T-cell (primary cell): ENCODE results near the gene VSX1. TPM values are rescaled to one million over a fixed set of nuclear protein-coding genes. Genes with fewer than 3 reads are reported as not detected.
A peak's percentile ranks its signal among the peaks of the same experiment; 100 is the strongest.

Experiments used
- ATAC-seq, 4 experiments: fragments of 200-7000 bp in 3 of 4; fragments of 150-1000 bp in 1 of 4; cut with Tn5 transposase; replicated peaks in 1 of 4; 1 replicate in 3 of 4; 2 replicates in 1 of 4; pipeline ENCODE4 v1.10.0; 2021; ENCODE audit warnings: moderate library complexity in 3 of 4, mild to moderate bottlenecking in 2 of 4, moderate number of reproducible peaks in 1 of 4
- CTCF ChIA-PET, 2 donors: fragments of 300-600 bp; sonication (Branson Sonifier 250); formaldehyde crosslinking; loops; one replicate each; lab custom pipeline; 2022; ENCODE audit warnings: antibody characterized with exemption in 2 of 2; lab: Charles Lee
- POLR2A ChIA-PET, 2 donors: fragments of 300-600 bp; sonication (Branson Sonifier 250); formaldehyde crosslinking; loops; one replicate each; lab custom pipeline; 2022; ENCODE audit warnings: antibody characterized with exemption in 2 of 2; lab: Charles Lee
- DNase-seq, 35 experiments: peaks; one replicate each; pipeline versions ENCODE4 v3.0.0 to v3.0.0-alpha.2; 2013 to 2023
- H3K27ac ChIP-seq: one replicate; pipeline ENCODE4 v1.5.1; 2013; ENCODE audit warnings: low read length
- H3K27me3 ChIP-seq, 2 experiments: replicated peaks in 1 of 2; 1 replicate in 1 of 2; 2 replicates in 1 of 2; pipeline versions ENCODE4 v1.6.1 to v1.7.0; 2013; ENCODE audit warnings: low read length in 1 of 2, mixed read lengths in 1 of 2; ENCODE audit not compliant: control insufficient read depth in 2 of 2, insufficient read depth in 2 of 2; ENCODE audit errors: extremely low read depth in 1 of 2
- H3K36me3 ChIP-seq, 2 donors: 1 replicate in 1 of 2; 2 replicates in 1 of 2; pipeline versions ENCODE4 v1.6.1 to v1.7.0; 2013; ENCODE audit warnings: low read length in 1 of 2; ENCODE audit not compliant: control insufficient read depth in 2 of 2, insufficient read depth in 1 of 2; ENCODE audit errors: extremely low read depth in 1 of 2
- H3K4me1 ChIP-seq, 2 experiments: 1 replicate in 1 of 2; 2 replicates in 1 of 2; pipeline versions ENCODE4 v1.6.1 to v1.7.0; 2013; ENCODE audit warnings: low read length in 2 of 2, mixed read lengths in 1 of 2; ENCODE audit not compliant: insufficient read depth in 2 of 2, control insufficient read depth in 1 of 2; ENCODE audit errors: extremely low read depth in 1 of 2
- H3K4me3 ChIP-seq, 2 donors: 1 replicate in 1 of 2; 2 replicates in 1 of 2; pipeline versions ENCODE4 v1.5.1 to v1.7.0; 2013; ENCODE audit warnings: mild to moderate bottlenecking in 2 of 2, low read length in 1 of 2, moderate library complexity in 1 of 2; ENCODE audit not compliant: control insufficient read depth in 1 of 2; ENCODE audit errors: extremely low read depth in 1 of 2
- H3K9me3 ChIP-seq: 2 replicates; pipeline ENCODE4 v1.7.0; 2013
- H3K27ac Mint-ChIP-seq, 2 donors: one replicate each; pipeline ENCODE4 v1.8.0; 2020 to 2021; ENCODE audit warnings: mild to moderate bottlenecking in 2 of 2, mixed read lengths in 2 of 2
- H3K27me3 Mint-ChIP-seq, 2 donors: one replicate each; pipeline ENCODE4 v1.8.0; 2021 to 2022; ENCODE audit warnings: mixed read lengths in 2 of 2
- H3K36me3 Mint-ChIP-seq: one replicate; pipeline ENCODE4 v1.8.0; 2021; ENCODE audit warnings: mixed read lengths
- H3K4me1 Mint-ChIP-seq, 3 donors: one replicate each; pipeline ENCODE4 v1.8.0; 2020 to 2022; ENCODE audit warnings: mixed read lengths in 3 of 3, mild to moderate bottlenecking in 1 of 3
- H3K4me3 Mint-ChIP-seq, 3 donors: one replicate each; pipeline ENCODE4 v1.8.0; 2020 to 2022; ENCODE audit warnings: mild to moderate bottlenecking in 3 of 3, mixed read lengths in 3 of 3, moderate library complexity in 3 of 3
- H3K9me3 Mint-ChIP-seq, 3 donors: one replicate each; pipeline ENCODE4 v1.8.0; 2020 to 2022; ENCODE audit warnings: mixed read lengths in 3 of 3
- WGBS: methylation state at CpG from one replicate; pipeline ENCODE4 v1.1.5; 2013; ENCODE audit warnings: missing lambda C conversion rate; ENCODE audit not compliant: insufficient coverage; 5-methylcytosine and 5-hydroxymethylcytosine counted together
- total RNA-seq, 35 experiments: library from RNA in 6 of 35; stranded (reverse) in 6 of 35; fragments of 120-200 nt in 1 of 35; gene quantifications; one replicate each; pipeline versions ENCODE4 v1.2.1 to v1.2.4 and lab custom pipeline; 2013 to 2026

VSX1 gene
- total RNA-seq, 5 donors from 2014 or later (not counting 1 experiment from before 2014, with no cell fraction given) = not detected

- Mint-ChIP-seq H3K27me3 (peaks cover 10 to 13% of the 10 kb centered on the region in 2 donors), H3K9me3 (no peaks in the 10 kb centered on the region), H3K4me3 (no peak overlapping the region), H3K4me1 (peaks cover 7 to 10% (median 7%) of the 10 kb centered on the region in 3 donors), H3K36me3 (no peaks in the 10 kb centered on the region), H3K27ac (no peak overlapping the region)
- DNase-seq (no peak), ATAC-seq (no peak)
- POLR2A ChIA-PET = interaction anchor here in 1 of 2 donors (0.6 kb wide), 1 partner anchor 17 kb away, joined by 3 read pairs; no protein-coding TSS in a partner anchor
- Histone ChIP-seq H3K9me3 (no peaks in the 10 kb centered on the region), H3K4me1 (peaks cover 0 to 9% of the 10 kb centered on the region in 2 experiments), H3K36me3 (no peaks in the 10 kb centered on the region), H3K27me3 (peaks cover 0 to 31% of the 10 kb centered on the region in 2 experiments), H3K4me3 (no peak overlapping the region), H3K27ac (no peak overlapping the region)
- WGBS = 87% methylated on average over 3 of the region's 4 CpGs
- CTCF ChIA-PET = interaction anchor here (0.6 to 6.0 kb wide), 7 partner anchors 26 to 1127 kb away, joined by 3 to 35 read pairs (median 3); partner anchors contain the start of gene APMAP (in 2 of the 2)
Observed at GRCh38 chr20:25064561-25065071, 17.3 kb downstream of the VSX1 start.

DNA sequence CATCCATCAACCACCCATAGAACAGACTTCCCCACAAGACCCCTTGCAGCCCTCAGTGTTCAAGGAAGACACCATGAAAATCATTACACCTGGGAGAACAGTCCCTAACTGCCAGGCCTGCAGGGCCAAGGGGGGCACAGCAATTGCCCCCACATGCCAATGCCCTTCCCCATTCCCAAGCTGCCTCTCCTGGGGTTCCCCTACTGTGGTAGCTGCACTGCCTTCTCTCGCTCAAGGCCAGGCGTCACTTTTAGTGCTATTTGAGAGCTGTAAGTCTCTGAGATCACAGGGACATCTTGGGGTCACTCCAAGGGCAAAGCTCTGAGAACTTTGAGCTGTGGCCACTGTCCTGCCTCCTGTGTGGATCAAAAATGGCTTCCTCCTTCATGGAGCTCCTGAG is 18.0 kb downstream of the VSX1 start:
- peaks cover 5 to 15% of the 10 kb centered on the region in 2 experiments for H3K4me1 ChIP-seq
- peaks cover 5 to 7% of the 10 kb centered on the region in 2 donors for H3K27me3 Mint-ChIP-seq
- ATAC-seq (no peak), DNase-seq (no peak)
- H3K27me3 ChIP-seq = peaks cover 0 to 27% of the 10 kb centered on the region in 2 experiments
- peaks cover 9 to 15% (median 13%) of the 10 kb centered on the region in 3 donors for H3K4me1 Mint-ChIP-seq
- ChIA-PET CTCF (interaction anchor here (0.6 to 6.0 kb wide), 6 partner anchors 26 to 1126 kb away, joined by 3 to 35 read pairs (median 6); partner anchors contain the start of gene APMAP (in 2 of the 2)), POLR2A (interaction anchor here in 1 of 2 donors (0.6 kb wide), 1 partner anchor 17 kb away, joined by 3 read pairs; no protein-coding TSS in a partner anchor)
- H3K36me3 ChIP-seq = no peaks in the 10 kb centered on the region
- H3K4me3 ChIP-seq = no peak overlapping the region
- no peak overlapping the region for H3K27ac Mint-ChIP-seq
- no peaks in the 10 kb centered on the region for H3K36me3 Mint-ChIP-seq
- no peaks in the 10 kb centered on the region for H3K9me3 Mint-ChIP-seq
- H3K4me3 Mint-ChIP-seq = no peak overlapping the region
- no peaks in the 10 kb centered on the region for H3K9me3 ChIP-seq
- WGBS = 80% methylated on average over 2 of the region's 2 CpGs
- H3K27ac ChIP-seq = no peak overlapping the region

- CTCF ChIA-PET = interaction anchor here (1.3 to 6.0 kb wide), 5 partner anchors 25 to 1126 kb away, joined by 3 to 35 read pairs (median 8); partner anchors contain the start of gene APMAP (in 2 of the 2)
- H3K27me3 Mint-ChIP-seq = peaks cover 3 to 5% of the 10 kb centered on the region in 2 donors
Observed at GRCh38 chr20:25063546-25063945, 18.4 kb downstream of the VSX1 start.

GRCh38 chr20:25062841-25063240 is 19.1 kb downstream of the VSX1 start:
- Mint-ChIP-seq H3K4me1 (peaks cover 13 to 19% (median 18%) of the 10 kb centered on the region in 3 donors), H3K4me3 (no peak overlapping the region), H3K9me3 (no peaks in the 10 kb centered on the region), H3K27me3 (peaks cover 0 to 1% of the 10 kb centered on the region in 2 donors), H3K36me3 (no peaks in the 10 kb centered on the region), H3K27ac (no peak overlapping the region)
- ATAC-seq (no peak), DNase-seq (no peak)
- CTCF ChIA-PET = interaction anchor here (0.7 to 6.0 kb wide), 6 partner anchors 8 to 69 kb away, joined by 3 to 35 read pairs (median 4); partner anchors contain the start of gene APMAP (in 1 of the 2)
- H3K36me3 ChIP-seq = no peaks in the 10 kb centered on the region
- peaks cover 8 to 22% of the 10 kb centered on the region in 2 experiments for H3K4me1 ChIP-seq
- H3K9me3 ChIP-seq = no peaks in the 10 kb centered on the region
- peaks cover 0 to 26% of the 10 kb centered on the region in 2 experiments for H3K27me3 ChIP-seq
- WGBS = 100% methylated on average over 2 of the region's 7 CpGs
- no peak overlapping the region for H3K4me3 ChIP-seq
- POLR2A ChIA-PET = interaction anchor here in 1 of 2 donors (0.6 kb wide), 1 partner anchor 123 kb away, joined by 5 read pairs; no protein-coding TSS in a partner anchor
- no peak overlapping the region for H3K27ac ChIP-seq

More at GRCh38 chr20:25063546-25063945, 18.4 kb downstream of the VSX1 start:
- 85% methylated on average over 10 of the region's 11 CpGs for WGBS
- H3K4me3 ChIP-seq = no peak overlapping the region
- DNase-seq (no peak), ATAC-seq (no peak)
- H3K36me3 ChIP-seq = no peaks in the 10 kb centered on the region
- Mint-ChIP-seq H3K27ac (no peak overlapping the region), H3K4me3 (no peak overlapping the region), H3K9me3 (no peaks in the 10 kb centered on the region), H3K4me1 (peaks cover 13 to 19% (median 17%) of the 10 kb centered on the region in 3 donors), H3K36me3 (no peaks in the 10 kb centered on the region)
- POLR2A ChIA-PET = no interaction called here
- H3K9me3 ChIP-seq = no peaks in the 10 kb centered on the region
- peaks cover 6 to 19% of the 10 kb centered on the region in 2 experiments for H3K4me1 ChIP-seq
- peaks cover 0 to 27% of the 10 kb centered on the region in 2 experiments for H3K27me3 ChIP-seq
- no peak overlapping the region for H3K27ac ChIP-seq

GRCh38 chr20:25061821-25062530 is 20.0 kb downstream of the VSX1 start:
- Mint-ChIP-seq H3K4me1 (peaks cover 13 to 20% (median 20%) of the 10 kb centered on the region in 3 donors), H3K27me3 (peaks cover 0 to 1% of the 10 kb centered on the region in 2 donors), H3K9me3 (no peaks in the 10 kb centered on the region), H3K36me3 (no peaks in the 10 kb centered on the region), H3K27ac (no peak overlapping the region), H3K4me3 (peak overlapping the region in 1 of 3 donors; percentile 50)
- CTCF ChIA-PET = interaction anchor here (0.7 to 6.0 kb wide), 6 partner anchors 8 to 68 kb away, joined by 3 to 35 read pairs (median 4); partner anchors contain the start of gene APMAP (in 1 of the 2)
- POLR2A ChIA-PET = interaction anchor here in 1 of 2 donors (0.7 kb wide), 1 partner anchor 1036 kb away, joined by 3 read pairs; no protein-coding TSS in a partner anchor
- Histone ChIP-seq H3K4me1 (peaks cover 8 to 23% of the 10 kb centered on the region in 2 experiments), H3K9me3 (no peaks in the 10 kb centered on the region), H3K27ac (no peak overlapping the region), H3K36me3 (no peaks in the 10 kb centered on the region), H3K27me3 (peaks cover 0 to 18% of the 10 kb centered on the region in 2 experiments), H3K4me3 (no peak overlapping the region)
- 85% methylated on average over 12 of the region's 15 CpGs for WGBS
- ATAC-seq (no peak), DNase-seq (no peak)
